HCT116 (cell line): ENCODE results near the gene TSPAN5. TPM values are rescaled to one million over a fixed set of nuclear protein-coding genes. Genes with fewer than 3 reads are reported as not detected.
"Not testable (repeated sequence)": the region's sequence is repeated elsewhere in the genome, so short reads cannot be mapped to it uniquely, and the experiment has no call there.

Source experiments
- ATAC-seq: fragments of 200-7000 bp; cut with Tn5 transposase; 2 replicates; pipeline ENCODE4 v1.9.1; 2020; ENCODE audit warnings: mild to moderate bottlenecking, moderate library complexity
- BruUV-seq: library from RNA; stranded (reverse); fragments of 400-500 nt; replicated peaks from 2 replicates; lab custom pipeline; 2021; lab: Mats Ljungman, UMichigan
- CTCF ChIA-PET: fragments of 300-600 bp; sonication (Branson Sonifier 250); formaldehyde crosslinking; loops from one replicate; lab custom pipeline; 2021; ENCODE audit warnings: antibody characterized with exemption; lab: Charles Lee
- POLR2A ChIA-PET: fragments of 300-600, 350-600 bp; sonication (Branson Sonifier 250); formaldehyde crosslinking; loops from one replicate; lab custom pipeline; 2021; ENCODE audit warnings: antibody characterized with exemption; lab: Charles Lee
- RAD21 ChIA-PET, 2 experiments: fragments of 300-600 bp; sonication (Branson Sonifier 250); formaldehyde crosslinking; loops; one replicate each; lab custom pipeline; 2023; ENCODE audit warnings: low total read pairs in 2 of 2; ENCODE audit not compliant: uncharacterized antibody in 2 of 2, unreplicated experiment in 2 of 2, low non-redundant PET in 1 of 2; lab: Charles Lee
- DNase-seq: peaks from one replicate; pipeline ENCODE4 v3.0.0-alpha.2; 2010; ENCODE audit warnings: low read depth, low spot score
- H2AFZ ChIP-seq: fragments of 200-600 bp; shearing (Covaris generic), sonication (generic); 2 replicates; pipeline ENCODE4 v1.6.1; 2017; ENCODE audit warnings: low read depth, mixed run types, mixed read lengths, antibody characterized with exemption, low read length; ENCODE audit not compliant: poor library complexity, severe bottlenecking
- H3K27ac ChIP-seq: 2 replicates; pipeline ENCODE4 v1.5.1; 2012; ENCODE audit warnings: low read depth, low read length
- H3K27me3 ChIP-seq: fragments of 200-600 bp; sonication (generic); 2 replicates; pipeline ENCODE4 v1.6.1; 2016; ENCODE audit warnings: mixed run types, low read length, mixed read lengths; ENCODE audit not compliant: insufficient read depth
- H3K36me3 ChIP-seq, 2 experiments: fragments of 200-500 bp in 1 of 2; fragments of 200-600 bp in 1 of 2; sonication (Bioruptor generic) in 1 of 2; sonication (generic) in 1 of 2; 2 replicates each; pipeline versions ENCODE4 v1.5.1 to v1.6.1; 2014 to 2016; ENCODE audit warnings: low read length in 2 of 2, inconsistent platforms in 1 of 2, mixed read lengths in 1 of 2, mixed run types in 1 of 2; ENCODE audit not compliant: insufficient read depth in 2 of 2, control insufficient read depth in 1 of 2
- H3K4me1 ChIP-seq, 2 experiments: fragments of 200-600 bp in 1 of 2; sonication (generic) in 1 of 2; 2 replicates each; pipeline versions ENCODE4 v1.5.1 to v1.6.1; 2012 to 2017; ENCODE audit warnings: low read length in 2 of 2, inconsistent platforms in 1 of 2, mild to moderate bottlenecking in 1 of 2, mixed read lengths in 1 of 2, mixed run types in 1 of 2, moderate library complexity in 1 of 2; ENCODE audit not compliant: insufficient read depth in 2 of 2, control insufficient read depth in 1 of 2
- H3K4me2 ChIP-seq: fragments of 200-600 bp; sonication (generic); 2 replicates; pipeline ENCODE4 v1.6.1; 2017; ENCODE audit warnings: mixed run types, low read length, mixed read lengths
- H3K4me3 ChIP-seq, 2 experiments: fragments of 200-600 bp in 1 of 2; sonication (generic) in 1 of 2; replicated peaks in 1 of 2; 2 replicates each; pipeline ENCODE4 v1.5.1; 2011 to 2016; ENCODE audit warnings: low read length in 2 of 2, control low read depth in 1 of 2, low read depth in 1 of 2, mild to moderate bottlenecking in 1 of 2, mixed read lengths in 1 of 2, mixed run types in 1 of 2
- H3K79me2 ChIP-seq: fragments of 200-600 bp; sonication (generic); 2 replicates; pipeline ENCODE4 v1.6.1; 2017; ENCODE audit warnings: mild to moderate bottlenecking, mixed run types, low read length, moderate library complexity, mixed read lengths; ENCODE audit not compliant: insufficient read depth
- H3K9ac ChIP-seq: fragments of 200-600 bp; sonication (generic); 2 replicates; pipeline ENCODE4 v1.6.1; 2016; ENCODE audit warnings: low read length, mixed read lengths
- H3K9me2 ChIP-seq: fragments of 200-600 bp; sonication (generic), shearing (Covaris generic); 2 replicates; pipeline ENCODE4 v1.6.1; 2017; ENCODE audit warnings: mixed run types, mild to moderate bottlenecking, moderate library complexity; ENCODE audit not compliant: insufficient read depth
- H3K9me3 ChIP-seq, 2 experiments: fragments of 200-500 bp in 1 of 2; fragments of 200-600 bp in 1 of 2; sonication (Bioruptor generic) in 1 of 2; sonication (generic) in 1 of 2; 2 replicates each; pipeline ENCODE4 v1.6.1; 2014 to 2017; ENCODE audit warnings: low read length in 2 of 2, mixed read lengths in 2 of 2, inconsistent platforms in 1 of 2, low read depth in 1 of 2, mild to moderate bottlenecking in 1 of 2, mixed run types in 1 of 2, moderate library complexity in 1 of 2; ENCODE audit not compliant: control insufficient read depth in 1 of 2, insufficient read depth in 1 of 2
- H4K20me1 ChIP-seq: fragments of 200-600 bp; sonication (generic), shearing (Covaris generic); 2 replicates; pipeline ENCODE4 v1.6.1; 2017; ENCODE audit warnings: mixed run types, mild to moderate bottlenecking, moderate library complexity; ENCODE audit not compliant: insufficient read depth
- CBX3 ChIP-seq: IDR thresholded peaks from 2 replicates; pipeline ENCODE4 v1.6.1; 2012; ENCODE audit warnings: low read depth
- JUND ChIP-seq: IDR thresholded peaks from 2 replicates; pipeline ENCODE4 v1.6.1; 2012
- POLR2A ChIP-seq: IDR thresholded peaks from 2 replicates; pipeline ENCODE4 v1.7.0; 2011; ENCODE audit warnings: borderline replicate concordance; ENCODE audit not compliant: insufficient read depth, insufficient read length; ENCODE audit errors: extremely low read depth
- RAD21 ChIP-seq: IDR thresholded peaks from 2 replicates; pipeline ENCODE4 v1.6.1; 2012; ENCODE audit warnings: low read depth, mild to moderate bottlenecking
- SRF ChIP-seq: IDR thresholded peaks from 2 replicates; pipeline ENCODE4 v1.6.1; 2012; ENCODE audit warnings: low read depth
- YY1 ChIP-seq: IDR thresholded peaks from 2 replicates; pipeline ENCODE4 v1.6.1; 2011; ENCODE audit warnings: low read length, low read depth, moderate library complexity, mild to moderate bottlenecking; ENCODE audit not compliant: insufficient replicate concordance; ENCODE audit errors: extremely low read depth
- intact Hi-C: fragments of 100-400 bp; cut with micrococcal nuclease; formaldehyde crosslinking; loops from 2 replicates; pipeline ENCODE4 v1.10.0; 2022
- total RNA-seq: library from RNA; stranded (reverse); gene quantifications from one replicate; pipeline ENCODE4 v1.2.1, GENCODE V29; 2021; ENCODE audit not compliant: unreplicated experiment
- TF ChIP-seq, protein P1 (sequence below): IDR thresholded peaks from 2 replicates; pipeline ENCODE4 v1.6.1; 2011; ENCODE audit warnings: mild to moderate bottlenecking, low read length, moderate library complexity; ENCODE audit not compliant: insufficient replicate concordance; ENCODE audit errors: extremely low read depth

TSPAN5 gene
- total RNA-seq, 1 experiment from 2014 or later: 56.8 TPM

DNA sequence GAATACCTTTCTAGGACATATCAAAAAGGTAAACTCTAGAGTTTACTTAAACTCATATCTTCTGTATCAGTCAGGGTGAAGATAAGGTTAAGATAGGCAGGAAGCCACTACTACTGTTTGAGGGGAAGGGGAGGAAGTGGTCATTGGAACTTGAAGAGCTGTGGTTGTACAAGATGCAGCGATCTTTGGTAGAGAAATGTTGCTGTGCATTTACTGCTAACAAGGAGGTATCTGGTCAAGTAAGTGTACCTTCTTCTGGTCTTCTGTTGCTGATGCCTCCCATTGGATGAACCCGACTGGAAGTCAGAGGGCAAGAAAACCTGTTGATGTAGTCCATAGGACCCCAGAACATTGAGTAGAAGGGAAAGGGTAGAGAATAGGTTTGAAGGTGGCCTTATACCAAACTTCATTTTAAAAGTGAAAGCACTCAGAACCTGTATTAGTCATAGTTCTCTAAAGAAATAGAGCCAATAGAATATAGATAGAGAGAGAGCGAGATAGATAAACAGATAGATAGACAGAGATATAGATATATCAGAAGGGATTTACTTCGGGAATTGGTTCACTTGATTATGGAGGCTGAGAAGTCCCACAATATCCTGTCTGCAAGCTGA is 47.9 kb upstream of the TSPAN5 start (continued):
- TF ChIP-seq, protein P1, sequence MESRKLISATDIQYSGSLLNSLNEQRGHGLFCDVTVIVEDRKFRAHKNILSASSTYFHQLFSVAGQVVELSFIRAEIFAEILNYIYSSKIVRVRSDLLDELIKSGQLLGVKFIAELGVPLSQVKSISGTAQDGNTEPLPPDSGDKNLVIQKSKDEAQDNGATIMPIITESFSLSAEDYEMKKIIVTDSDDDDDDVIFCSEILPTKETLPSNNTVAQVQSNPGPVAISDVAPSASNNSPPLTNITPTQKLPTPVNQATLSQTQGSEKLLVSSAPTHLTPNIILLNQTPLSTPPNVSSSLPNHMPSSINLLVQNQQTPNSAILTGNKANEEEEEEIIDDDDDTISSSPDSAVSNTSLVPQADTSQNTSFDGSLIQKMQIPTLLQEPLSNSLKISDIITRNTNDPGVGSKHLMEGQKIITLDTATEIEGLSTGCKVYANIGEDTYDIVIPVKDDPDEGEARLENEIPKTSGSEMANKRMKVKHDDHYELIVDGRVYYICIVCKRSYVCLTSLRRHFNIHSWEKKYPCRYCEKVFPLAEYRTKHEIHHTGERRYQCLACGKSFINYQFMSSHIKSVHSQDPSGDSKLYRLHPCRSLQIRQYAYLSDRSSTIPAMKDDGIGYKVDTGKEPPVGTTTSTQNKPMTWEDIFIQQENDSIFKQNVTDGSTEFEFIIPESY: no peak
- TF ChIP-seq RAD21 (no peak), SRF (no peak), CBX3 (no peak), YY1 (no peak), POLR2A (no peak), JUND (no peak)

DNA sequence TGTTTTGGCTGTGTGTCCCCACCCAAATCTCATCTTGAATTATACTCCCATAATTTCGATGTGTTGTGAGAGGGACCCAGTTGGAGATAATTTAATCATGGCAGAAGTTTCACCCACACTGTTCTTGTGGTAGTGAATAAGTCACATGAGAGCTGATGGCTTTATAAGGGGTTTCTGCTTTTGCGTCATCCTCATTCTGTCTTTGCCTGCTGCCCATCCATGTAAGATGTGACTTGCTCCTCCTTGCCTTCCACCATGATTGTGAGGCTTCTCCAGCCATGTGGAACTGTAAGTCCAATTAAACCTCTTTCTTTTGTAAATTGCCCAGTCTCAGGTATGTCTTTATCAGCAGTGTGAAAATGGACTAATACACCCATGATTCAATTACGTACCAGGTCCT is 47.2 kb upstream of the TSPAN5 start:
- H3K79me2 ChIP-seq, H3K4me1 ChIP-seq, H2AFZ ChIP-seq, H3K9me3 ChIP-seq, H3K4me3 ChIP-seq, POLR2A ChIA-PET, H3K4me2 ChIP-seq, RAD21 ChIA-PET, H4K20me1 ChIP-seq, H3K27me3 ChIP-seq, DNase-seq, intact Hi-C loops, H3K9me2 ChIP-seq, H3K9ac ChIP-seq, H3K36me3 ChIP-seq, H3K27ac ChIP-seq, ATAC-seq, CTCF ChIA-PET, BruUV-seq: not testable (repeated sequence)
